Measurements from ENCODE around the gene GTF3C1.
"Not testable (repeated sequence)": the region's sequence is repeated elsewhere in the genome, so short reads cannot be mapped to it uniquely, and the experiment has no call there.

The GTF3C1 gene

DNA sequence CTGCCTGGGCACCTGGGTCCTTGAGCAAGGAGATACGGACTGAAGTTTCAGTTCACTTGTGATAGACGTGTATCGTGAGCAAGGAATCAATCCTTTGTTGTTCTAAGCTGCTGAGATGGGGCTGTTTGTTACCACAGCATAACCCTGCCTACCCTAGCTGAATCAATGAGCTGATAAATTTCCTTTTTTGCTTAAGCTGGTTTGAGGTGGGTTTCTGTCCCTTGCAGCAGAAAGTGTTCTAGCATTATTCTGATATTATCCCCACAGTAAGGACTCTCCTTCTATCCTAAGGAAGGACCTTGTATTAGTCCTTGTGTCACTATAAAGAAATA is 96.3 kb downstream of the GTF3C1 start:
- FAIRE-seq: peak; percentile 5
- DNase-seq (ENCODE audit: extremely low spot score, insufficient read length, low read depth): no peak

DNA sequence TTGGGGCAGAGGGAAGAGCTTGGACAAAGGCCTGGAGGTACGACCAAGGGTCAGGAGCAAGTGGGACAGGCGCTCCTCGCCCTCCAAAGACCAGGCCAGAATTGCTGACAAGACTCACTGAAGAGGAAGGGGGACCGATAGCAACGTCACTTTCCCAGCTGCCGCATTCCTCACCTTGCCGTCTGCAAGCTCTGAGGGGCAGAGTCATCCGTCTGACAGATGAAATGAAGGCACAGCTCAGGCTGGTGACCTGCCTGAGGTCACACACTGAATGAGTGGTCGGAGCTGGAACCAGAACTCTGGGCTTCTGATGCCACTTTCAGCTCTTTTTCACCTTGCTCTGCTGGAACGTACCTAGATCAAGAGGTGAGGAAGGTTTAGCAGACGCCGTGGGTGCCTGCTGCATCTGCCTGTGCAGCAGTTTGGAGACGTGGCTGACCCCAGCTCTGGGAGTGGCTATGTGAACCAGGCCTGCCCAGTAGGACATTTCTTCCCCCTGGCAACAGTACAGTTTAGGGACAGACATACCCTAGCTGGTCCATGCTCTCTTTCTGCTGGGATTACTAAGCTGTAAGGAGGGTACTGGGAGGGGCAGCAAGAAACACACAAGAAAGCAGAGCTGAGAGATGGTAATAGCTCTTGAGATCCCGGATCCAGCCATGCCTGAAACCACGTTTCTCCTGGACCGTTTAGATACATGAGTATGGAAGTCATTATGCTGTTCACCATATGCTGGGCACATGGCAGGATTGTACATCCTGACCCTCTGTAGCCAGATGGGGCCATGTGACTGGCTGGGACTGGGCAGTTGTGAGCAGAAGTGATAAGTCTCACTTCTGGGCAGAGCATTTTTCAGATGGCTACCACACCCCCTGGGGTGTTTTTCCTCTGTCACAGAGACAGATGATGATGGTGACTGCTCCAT is 96.9 kb downstream of the GTF3C1 start:
- no peak for DNase-seq (ENCODE audit: extremely low spot score, insufficient read length, low read depth)
- FAIRE-seq: peak; percentile 21

DNA sequence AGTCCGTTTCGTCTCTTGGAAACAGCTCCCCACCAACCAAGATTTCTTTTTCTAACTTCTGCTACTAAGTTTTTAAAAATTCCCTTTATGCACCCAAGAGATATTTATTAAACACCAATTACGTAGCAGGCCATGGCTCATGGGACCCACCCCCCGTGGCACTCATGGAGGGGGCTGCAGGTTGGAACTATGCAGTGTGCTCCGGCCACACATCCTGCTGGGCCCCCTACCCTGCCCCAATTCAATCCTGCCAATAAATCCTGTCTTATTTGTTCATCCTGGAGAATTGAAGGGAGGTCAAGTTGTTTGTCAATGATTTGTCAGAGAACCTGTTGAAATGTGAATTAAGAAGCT is 99.5 kb downstream of the GTF3C1 start:
- FAIRE-seq (no peak), DNase-seq (ENCODE audit: extremely low spot score, insufficient read length, low read depth) (no peak)

DNA sequence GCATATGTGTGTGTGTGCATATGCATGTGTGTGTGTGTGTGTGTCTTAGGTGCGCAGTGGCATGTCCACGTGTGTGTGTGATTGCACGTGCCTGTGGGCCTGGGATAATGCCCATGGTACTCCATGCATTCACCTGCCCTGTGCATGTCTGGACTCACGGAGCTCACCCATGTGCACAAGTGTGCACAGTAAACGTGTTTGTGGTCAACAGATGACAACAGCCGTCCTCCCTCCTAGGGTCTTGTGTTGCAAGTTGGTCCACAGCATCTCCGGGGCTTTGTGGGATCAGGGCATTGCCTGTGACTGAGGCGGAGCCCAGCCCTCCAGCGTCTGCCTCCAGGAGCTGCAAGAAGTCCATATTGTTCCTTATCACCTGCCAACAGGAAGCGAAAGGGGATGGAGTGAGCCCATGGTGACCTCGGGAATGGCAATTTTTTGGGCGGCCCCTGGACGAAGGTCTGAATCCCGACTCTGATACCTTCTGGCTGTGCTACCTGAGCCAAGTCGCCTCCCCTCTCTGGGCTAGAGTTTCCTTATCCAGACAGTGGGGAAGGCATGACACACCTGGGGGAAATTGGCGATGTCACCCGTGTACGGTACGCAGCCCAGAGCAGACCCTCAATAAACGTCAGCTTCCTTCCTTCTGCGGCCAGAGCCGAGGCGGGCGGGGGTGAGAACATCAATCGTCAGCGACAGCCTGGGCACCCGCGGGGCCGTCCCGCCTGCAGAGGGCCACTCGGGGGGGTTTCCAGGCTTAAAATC is 100.1 kb downstream of the GTF3C1 start:
- peak; percentile 85 for FAIRE-seq

GRCh38 chr16:27448532-27449433 is 100.9 kb downstream of the GTF3C1 start:
- DNase-seq (ENCODE audit: extremely low spot score, insufficient read length, low read depth): no peak
- FAIRE-seq: no peak

More for the DNA sequence above, 100.1 kb downstream of the GTF3C1 start:
- peak; percentile 38 for DNase-seq (ENCODE audit: extremely low spot score, insufficient read length, low read depth)

DNA sequence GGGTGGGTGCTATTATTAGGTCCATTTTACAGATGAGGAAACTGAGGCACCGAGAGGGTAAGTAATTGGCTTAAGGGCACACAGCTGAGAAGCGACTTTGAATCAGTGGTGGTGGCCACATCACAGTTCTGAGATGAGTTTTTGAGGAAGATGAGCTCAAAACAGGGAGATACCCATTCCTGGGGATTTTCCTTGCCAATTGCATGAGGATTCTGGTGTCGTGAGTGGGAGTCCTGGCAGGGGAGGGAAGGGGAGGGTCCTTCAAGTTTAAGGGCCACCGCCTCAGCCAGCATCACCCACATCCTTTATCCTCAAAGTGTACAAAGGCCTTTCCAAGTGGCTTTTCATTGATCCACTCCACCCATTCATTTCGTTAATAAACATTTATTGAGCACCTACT is 102.4 kb downstream of the GTF3C1 start:
- no peak for DNase-seq (ENCODE audit: extremely low spot score, insufficient read length, low read depth)
- no peak for FAIRE-seq

DNA sequence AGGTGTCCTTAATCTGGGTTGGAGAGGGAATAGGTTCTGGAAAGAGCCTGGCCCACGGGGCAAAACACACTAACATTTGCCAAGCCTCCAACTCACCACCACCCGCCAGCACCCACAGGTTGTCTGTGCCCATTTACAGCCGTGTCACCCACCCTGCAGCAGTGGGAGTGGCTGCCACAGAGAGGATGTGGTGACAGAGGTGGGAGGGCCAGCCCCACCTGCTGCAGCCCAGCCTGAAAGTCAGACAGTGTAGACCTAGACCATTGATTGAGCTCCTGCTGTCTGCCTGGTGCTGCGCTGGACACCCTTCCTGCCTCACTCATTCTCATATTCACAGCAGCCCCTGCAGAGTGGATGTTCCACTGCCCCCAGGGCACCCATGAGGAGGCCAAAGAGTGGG is 103.0 kb downstream of the GTF3C1 start:
- FAIRE-seq: peak; percentile 51
- no peak for DNase-seq (ENCODE audit: extremely low spot score, insufficient read length, low read depth)

DNA sequence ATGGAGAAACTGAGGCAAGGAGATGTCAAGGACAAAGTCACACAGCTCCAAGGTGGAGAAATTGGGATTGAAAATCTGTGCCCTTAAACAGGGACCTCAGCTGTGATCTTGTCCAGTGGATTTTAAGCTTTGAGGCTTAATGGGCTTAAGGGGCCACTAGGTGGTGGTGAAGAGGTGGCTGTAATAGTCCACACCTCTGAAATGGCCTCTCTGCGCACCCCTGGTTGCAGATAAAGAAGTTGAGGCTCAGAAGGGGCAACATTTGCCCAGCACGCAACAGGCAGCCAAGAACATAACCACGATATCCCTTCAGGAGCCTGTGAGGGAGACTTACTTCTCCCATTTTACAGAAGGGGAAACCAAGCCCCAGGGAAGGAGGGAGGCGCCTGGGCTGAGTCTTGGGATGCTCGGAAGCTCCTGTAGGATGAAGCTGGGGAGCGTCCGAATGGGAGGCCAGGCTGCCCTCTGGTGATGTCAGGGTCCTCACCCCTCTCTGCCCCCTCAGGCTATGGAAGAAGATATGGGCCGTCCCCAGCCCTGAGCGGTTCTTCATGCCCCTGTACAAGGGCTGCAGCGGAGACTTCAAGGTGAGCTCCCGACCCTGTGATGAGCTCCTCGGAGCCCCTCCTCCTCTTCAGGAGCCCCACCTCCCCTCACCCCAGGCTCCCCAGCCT is 104.1 kb downstream of the GTF3C1 start:
- DNase-seq (ENCODE audit: extremely low spot score, insufficient read length, low read depth) (no peak), FAIRE-seq (no peak)

- no peak for FAIRE-seq
Measured at GRCh38 chr16:27444470-27444869, 105.2 kb downstream of the GTF3C1 start.

DNA sequence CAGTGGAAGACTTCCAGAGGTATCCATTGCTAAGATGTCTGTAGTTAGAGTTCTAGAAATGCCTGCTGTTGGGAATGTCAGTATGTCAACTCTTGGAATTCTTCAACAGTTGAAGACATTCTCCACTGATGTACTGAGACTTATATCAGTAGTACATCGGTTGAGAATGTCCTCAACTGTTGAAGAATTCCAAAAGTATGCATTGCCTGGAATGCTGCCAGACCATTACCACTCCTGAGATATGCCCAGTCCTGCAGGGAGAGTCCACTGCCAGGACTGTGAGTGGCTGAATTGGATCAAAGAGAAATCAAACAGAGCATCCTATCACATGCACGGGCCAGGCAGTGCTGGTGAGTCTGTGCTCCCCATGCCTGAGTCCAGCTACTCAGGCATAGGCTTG is 105.7 kb downstream of the GTF3C1 start:
- FAIRE-seq (no peak), DNase-seq (ENCODE audit: extremely low spot score, insufficient read length, low read depth) (no peak)

More at GRCh38 chr16:27444470-27444869, 105.2 kb downstream of the GTF3C1 start:
- DNase-seq (ENCODE audit: extremely low spot score, insufficient read length, low read depth): no peak

DNA sequence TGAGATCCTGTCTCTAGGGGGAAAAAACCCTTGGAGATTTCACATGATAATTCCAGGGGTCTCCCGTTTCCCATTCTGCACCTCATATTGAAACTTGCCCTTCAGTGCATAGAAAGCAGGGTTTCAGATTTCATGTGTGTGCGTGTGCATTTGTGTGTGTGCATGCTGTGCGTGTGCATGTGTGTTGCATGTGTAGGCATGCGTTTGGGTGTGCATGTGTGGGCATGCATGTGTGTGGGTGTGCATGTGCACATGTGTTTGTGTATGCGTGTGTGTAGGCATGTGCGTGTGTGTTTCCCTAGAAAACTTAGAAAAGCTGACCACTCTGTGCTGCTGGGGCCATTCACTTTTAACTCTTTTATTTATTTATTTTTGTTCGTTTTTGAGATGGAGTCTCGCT is 107.7 kb downstream of the GTF3C1 start:
- FAIRE-seq (no peak), DNase-seq (ENCODE audit: extremely low spot score, insufficient read length, low read depth) (no peak)

GRCh38 chr16:27441276-27441675 is 108.4 kb downstream of the GTF3C1 start:
- no peak for DNase-seq (ENCODE audit: extremely low spot score, insufficient read length, low read depth)
- FAIRE-seq: no peak

DNA sequence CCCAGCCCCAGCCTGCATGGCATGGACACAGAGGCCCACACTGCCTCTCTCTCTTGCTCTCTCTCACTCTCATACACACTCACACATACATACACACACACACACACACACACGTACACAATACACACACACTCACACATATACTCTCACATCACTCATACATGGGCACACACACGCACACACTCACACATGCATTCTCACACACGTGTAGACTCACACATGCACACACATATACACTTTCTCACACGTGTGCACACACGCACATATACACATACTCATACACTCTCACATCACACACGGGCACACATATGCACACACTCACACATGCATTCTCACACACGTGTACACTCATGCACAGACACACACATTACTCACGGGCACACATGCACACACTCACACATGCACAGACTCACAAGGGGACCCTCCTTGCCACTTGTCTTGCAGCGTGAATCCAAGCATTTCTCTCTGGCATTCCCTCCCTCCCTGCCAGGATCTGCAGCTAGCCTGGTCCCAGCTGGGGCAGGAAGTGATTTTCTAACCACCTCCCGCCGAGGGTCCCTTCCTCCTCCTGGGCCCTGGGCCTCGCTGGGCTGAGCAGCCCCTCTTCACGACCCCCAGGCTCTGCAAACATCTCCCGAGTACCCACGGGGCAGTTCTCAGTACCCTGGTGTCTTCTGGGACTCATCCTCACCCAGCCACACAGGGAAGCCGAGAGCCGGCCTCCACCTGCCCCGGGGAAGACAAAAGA is 110.3 kb downstream of the GTF3C1 start:
- FAIRE-seq: no peak
- DNase-seq (ENCODE audit: extremely low spot score, insufficient read length, low read depth): no peak

DNA sequence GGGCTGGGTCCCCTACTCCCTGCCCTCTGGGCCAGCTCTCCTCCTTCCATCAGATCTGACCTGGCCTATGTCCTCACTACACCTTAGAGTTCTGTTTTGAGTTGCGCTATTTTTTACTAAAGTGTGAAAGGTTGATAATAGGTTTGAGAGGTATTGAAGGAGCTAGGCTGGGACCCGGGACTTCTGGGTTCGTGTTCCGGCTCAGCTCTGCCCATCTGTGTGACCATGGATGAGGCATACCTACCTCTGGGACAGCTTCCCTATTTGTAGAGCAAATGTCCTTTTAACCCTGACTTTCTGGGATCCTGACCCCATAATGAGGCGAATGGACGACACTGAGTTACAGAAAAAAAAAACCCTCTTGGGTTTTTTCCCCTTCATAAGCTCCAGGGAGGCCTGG is 111.8 kb downstream of the GTF3C1 start:
- no peak for FAIRE-seq

DNA sequence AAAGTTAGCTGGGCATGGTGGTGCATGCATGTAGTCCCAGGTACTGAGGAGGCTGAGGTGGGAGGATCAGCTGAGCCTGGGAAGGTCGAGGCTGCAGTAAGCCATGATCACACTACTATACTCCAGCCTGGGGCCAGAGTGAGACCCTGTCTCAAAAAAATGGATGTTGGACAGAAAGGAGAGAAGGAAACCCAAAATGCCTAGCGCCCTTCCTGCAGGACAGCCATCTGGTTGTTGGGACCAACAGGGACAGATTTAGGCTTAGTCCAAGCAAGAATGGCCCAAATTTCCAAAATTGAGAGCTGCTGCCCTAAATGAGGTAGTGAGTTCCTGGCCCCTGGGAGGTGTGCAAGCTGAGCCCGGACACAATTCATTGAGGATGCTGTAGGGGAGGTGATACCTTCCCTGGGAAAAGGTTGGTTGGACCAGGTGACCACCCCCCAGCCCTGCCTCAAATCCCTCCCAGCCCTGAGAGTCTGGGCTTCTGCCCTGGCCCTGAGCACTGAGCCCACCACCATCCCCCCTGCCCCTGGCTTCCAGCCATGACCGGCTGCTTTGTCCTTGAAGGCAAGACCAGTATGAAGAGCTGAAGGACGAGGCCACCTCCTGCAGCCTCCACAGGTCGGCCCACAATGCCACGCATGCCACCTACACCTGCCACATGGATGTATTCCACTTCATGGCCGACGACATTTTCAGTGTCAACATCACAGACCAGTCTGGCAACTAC is 112.6 kb downstream of the GTF3C1 start:
- no peak for FAIRE-seq

More for the DNA sequence above, 111.8 kb downstream of the GTF3C1 start:
- no peak for DNase-seq (ENCODE audit: extremely low spot score, insufficient read length, low read depth)

DNA sequence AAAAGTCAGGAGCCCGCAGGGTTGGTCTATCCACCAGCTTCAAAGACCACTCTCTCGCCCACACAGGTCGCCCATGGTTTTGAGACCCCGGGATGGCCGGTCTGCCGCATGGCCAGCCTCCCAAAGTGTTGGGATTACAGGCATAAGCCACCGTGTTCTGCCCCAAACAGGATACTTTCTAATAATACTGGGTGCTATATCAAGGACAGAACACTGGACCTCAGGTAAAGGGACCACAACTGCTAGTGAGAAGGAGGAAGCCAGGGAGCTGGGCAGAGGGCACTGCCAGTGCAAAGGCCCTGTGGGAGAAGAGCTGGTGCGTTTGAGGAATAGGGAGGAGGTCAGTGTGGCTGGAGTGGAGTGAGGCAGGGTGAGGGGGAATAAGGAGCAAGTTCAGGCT is 113.6 kb downstream of the GTF3C1 start:
- FAIRE-seq: no peak
- DNase-seq (ENCODE audit: extremely low spot score, insufficient read length, low read depth): no peak

More for the DNA sequence above, 112.6 kb downstream of the GTF3C1 start:
- DNase-seq (ENCODE audit: extremely low spot score, insufficient read length, low read depth): no peak

DNA sequence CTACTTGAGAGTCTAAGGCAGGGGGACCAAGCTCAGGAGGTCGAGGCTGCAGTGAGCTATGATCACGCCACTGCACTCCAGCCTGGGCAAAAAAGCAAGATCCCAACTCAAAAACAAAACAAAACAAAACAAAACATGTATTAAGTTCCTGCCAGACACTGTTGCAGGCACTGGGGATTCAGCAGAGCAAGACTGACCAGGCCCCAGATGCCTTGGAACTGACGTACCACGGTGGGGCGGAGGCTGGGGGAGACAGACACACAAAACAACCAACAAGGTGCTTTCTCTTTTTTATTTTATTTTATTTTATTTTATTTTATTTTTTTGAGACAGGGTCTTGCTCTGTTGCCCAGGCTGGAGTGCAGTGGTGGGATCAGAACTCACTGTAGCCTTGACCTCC is 114.6 kb downstream of the GTF3C1 start:
- not testable (repeated sequence) for DNase-seq (ENCODE audit: extremely low spot score, insufficient read length, low read depth); FAIRE-seq

Data from GM18507 (cell line).